SU-DHL-6 (cell line): Measurements from ENCODE around the gene TOP1.

Experiments used
- CTCF ChIP-seq: fragments of 200-600 bp; sonication (generic); IDR thresholded peaks from one replicate; pipeline ENCODE4 v1.5.1; 2017; ENCODE audit warnings: antibody characterized with exemption, mild to moderate bottlenecking, low read length, moderate library complexity; ENCODE audit not compliant: insufficient read depth, poor library complexity, severe bottlenecking
- EZH2phosphoT487 ChIP-seq: fragments of 200-600 bp; sonication (generic), shearing (Covaris generic); conservative IDR thresholded peaks from 2 replicates; pipeline ENCODE4 v1.6.1; 2018; ENCODE audit warnings: mild to moderate bottlenecking, antibody characterized with exemption, low read length, moderate library complexity, mixed read lengths

DNA sequence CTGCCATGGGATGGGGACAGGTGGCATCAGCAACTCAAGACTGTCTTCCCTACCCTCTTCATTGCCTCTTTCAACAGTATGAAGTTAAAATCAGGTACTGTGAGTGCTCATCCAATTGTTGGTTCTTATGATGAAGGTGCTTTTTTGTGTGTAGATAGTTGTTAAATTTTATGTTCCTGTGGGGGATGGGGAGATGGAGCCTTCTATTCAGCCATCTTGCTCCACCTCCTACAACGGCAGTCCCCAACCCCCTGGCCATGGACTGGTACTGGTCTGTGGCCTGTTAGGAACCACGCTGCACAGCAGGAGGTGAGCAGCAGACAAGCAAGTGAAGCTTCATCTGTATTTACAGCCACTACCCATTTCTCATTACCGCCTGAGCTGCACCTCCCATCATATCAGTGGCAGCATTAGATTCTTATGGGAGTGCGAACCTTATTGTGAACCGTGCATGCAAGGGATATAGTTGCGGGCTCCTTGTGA is 47.8 kb upstream of the TOP1 start:
- TF ChIP-seq CTCF (no peak), EZH2phosphoT487 (no peak)
